Activated T-cell treated with anti-CD3 and anti-CD28 coated beads for 24 hours (primary cell): ENCODE results near the gene PTPN14.
A peak's percentile ranks its signal among the peaks of the same experiment; 100 is the strongest.

Experiments
- DNase-seq: peaks from one replicate; pipeline ENCODE4 v3.0.0-alpha.2; 2020; ENCODE audit warnings: low read depth

The PTPN14 gene

DNA sequence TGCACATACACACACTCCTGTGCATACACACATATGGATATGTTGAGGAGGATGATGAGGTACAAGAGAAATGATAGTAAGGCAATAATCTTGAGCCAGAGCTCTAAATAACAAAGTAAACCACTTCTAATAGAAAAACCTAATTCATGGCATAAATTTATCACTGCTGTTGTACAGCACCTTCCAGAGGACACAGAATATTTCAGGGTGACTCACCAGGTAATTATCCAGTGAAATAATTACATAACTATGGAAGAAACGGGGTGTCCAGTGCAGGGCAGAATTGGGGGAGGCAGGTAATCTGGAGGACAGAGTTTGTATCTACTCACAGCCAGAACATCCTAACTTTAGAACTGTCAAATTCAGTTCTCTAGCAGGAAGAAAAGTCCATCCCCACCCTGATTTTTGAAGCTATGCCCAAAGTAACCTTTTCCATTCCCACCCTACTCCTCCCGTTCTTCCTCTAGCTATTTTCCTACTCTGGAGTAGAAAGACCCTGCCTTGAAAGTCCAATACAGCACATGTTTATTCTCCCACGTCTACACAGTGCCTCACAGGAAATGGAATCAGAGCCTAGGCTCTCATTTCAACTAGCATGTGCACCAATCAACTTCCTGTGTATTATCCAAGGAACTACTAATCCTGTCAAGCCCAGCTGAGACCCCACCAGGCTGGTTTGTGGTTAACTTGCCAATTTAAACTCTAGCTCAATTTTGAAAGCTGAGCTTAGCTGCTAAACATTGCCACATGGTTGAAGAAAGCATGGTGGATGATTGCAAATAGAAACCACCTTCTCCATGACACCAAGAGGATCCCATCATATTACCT is 96.6 kb downstream of the PTPN14 start:
- DNase-seq: no peak

DNA sequence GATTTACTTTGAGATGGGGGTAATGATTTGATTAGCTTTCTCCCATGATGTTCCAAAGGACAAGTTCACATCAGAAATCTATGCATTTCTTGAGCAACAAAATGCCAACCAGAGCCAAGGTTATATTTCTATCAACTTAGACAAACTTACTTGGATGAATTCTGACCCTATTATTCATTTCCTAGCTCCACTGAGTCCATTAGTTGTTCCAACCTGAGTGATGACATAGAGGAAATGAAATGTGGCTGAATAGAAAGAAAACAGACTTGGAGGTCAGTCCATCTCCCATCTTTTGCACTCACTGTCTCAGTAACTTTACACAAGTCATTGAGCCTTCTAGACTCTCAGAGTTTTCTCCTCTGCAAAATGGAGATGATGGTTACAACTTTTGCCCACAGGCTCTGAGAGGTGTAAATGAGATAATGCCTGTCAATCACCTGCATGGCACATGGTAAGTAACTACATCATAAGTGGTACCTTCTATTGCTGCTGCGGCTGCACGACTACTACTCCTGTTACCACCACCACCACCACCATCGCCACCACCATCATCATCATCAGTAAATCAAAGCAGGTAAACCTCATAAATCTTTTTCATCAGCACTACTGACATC is 98.2 kb downstream of the PTPN14 start:
- DNase-seq: no peak

DNA sequence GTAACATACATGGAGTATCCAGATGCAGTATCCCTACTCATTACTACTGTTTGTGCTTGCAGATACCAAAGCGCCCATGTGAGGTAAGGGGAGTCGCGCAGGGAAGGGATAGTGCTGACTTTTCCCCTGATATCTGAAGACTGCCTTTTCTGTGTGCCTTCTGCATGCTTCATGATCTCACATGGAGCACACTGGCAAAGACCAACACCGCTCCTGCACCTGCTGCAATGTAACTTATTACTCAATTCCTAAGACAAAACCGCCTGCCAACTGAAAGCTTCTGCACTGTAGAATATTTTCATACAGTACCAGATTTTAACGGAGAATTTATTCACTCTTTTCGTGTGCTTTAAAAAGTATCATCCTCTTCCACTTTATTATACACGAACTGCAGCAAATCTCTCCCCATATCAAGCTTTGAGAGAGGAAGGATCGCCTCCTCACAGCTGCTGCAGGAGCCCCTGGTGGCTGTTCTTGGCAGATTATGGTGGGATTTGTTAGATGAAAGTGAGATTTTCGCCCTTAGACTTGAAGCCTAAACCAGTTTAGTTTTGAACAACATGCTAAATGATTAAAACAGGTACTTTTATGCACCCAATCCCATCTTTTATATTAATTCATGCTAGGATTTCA is 99.1 kb downstream of the PTPN14 start:
- no peak for DNase-seq

DNA sequence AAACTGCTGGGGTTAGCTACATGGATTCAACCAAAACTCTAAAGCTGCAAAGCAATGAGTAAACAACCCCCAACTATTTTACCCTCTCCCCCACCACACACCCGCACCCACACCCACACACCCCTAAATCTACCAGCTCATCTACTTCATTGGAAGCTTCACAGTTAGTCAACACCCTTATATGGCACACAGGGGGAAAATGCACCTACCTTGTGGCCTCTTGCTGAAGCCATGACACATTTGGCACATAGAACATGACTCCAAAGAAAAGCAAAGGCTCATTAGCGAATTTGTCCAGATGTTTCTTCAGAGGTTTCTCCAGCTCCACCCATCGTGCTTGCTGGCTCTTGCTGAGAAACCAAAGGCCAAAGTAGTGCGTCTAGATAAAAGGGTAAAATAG is 99.8 kb downstream of the PTPN14 start:
- DNase-seq: peak; percentile 20

DNA sequence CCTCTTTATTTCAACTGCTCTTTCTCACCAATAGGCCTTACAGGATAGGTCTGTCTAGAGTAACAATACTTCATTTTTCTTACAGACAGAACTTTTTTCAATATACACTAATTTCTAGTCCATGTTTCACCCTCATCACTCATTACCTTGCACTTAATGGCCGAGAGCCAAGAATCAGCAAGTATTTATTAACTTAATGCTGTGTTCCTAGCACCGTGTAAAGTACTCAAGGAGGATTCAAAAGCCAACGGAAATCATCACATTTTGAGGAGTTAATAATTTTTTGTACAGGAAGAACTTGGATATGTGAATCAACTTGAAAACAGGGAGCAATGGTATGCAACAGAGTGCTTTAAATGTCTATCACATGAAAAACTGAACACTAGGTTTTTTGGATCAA is 102.0 kb downstream of the PTPN14 start:
- no peak for DNase-seq

DNA sequence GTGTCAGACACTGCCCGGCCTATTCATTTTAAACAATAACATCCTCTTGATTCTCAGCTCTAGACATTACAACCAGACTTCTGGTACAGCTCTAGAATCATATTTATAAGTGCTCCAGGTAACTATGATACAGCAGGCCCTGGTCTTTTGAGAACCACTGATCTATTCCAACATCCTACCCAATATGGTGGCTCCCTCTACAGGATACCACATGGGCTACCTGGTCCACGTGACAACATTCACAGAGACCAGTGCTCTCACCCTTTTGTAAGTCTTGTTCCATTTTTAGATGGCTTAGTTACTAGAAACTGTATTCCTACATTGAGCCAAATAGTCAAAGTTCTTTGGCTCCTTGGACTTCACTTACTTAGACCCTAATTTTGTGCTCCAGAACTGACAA is 102.9 kb downstream of the PTPN14 start:
- no peak for DNase-seq

DNA sequence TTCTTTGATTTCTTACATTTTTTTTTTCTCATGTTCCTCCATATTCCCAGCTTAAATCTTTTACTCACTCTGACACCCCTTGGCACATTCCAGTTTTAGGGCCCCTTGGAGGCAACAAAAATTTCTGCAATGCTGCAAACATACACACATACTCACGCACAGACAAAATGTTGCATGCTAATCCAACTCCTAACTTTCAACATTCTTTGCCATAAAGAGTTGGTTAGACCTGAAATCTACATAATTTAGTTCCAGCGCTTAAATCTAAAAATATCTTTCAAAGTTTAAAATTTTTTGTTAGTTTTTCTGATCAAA is 103.9 kb downstream of the PTPN14 start:
- no peak for DNase-seq

DNA sequence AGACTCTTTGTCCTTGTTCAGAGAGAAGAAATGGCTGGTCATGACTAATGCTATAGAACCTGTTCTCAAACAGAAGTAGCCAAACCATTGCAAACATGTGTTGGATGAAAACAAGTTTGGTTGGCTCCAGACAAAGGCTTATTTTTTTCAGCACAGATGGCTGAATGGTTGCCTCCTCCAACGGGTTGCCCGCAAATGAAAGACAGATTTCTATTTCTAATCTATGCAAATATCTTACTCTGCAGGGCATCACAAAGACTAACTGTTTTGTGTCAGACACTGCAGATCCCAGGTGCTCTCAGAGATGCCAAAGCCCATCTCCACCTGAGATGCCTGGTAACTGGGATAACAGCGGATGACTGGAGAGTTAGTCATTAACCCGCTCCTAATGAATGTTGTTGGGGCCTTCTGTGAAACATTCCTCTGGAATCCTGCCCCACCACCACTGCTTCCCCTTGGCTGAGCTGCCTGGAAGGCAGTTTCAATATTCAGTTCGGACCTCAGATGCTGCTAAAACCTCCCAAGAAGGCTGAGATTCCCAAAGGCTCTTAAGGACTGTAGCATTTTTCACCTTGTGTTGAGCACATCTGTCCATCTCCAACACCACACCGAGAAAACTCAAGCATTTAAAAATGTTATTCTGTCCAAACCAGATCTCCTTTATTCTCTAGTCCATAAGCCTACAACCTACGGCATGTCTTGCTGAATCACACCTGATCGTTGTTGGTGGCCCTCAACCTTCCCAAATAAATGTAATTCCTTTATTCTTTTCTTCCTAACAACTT is 104.4 kb downstream of the PTPN14 start:
- DNase-seq: no peak

DNA sequence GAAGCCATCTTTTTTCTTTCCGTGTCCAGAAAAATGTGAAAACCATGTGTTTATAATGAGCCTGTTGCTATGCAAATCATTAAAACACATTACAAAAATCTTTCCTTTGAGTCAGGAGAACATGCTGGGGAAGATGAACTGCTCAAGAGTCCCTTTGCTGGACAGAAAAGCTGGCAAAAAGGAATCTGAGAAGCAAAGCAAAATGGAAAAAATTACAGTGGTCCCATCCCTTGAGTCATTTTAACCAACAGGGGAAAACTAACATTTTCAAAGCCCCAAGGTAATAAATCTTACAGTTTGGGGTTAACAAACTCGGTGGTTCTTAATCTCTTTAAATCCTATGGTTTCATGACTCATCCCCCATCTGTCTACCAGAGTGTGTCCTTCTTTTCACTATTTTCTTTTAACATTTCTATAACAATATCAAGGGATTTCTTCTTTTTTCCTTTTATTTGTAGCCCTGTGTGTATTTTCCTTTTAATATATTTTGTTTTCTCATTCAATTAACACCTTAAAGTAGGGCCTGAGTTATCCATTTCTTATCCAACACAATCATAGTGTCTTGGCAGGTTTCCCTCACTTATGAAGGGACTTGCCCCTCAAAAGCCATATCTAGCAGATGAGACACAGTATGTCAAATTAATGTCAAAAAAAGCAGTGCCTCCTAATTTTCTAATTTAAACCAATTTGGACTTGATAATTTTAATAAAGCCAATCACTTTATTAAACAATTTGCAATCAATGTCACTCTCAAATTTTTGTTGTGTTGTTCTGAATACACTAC is 105.4 kb downstream of the PTPN14 start:
- no peak for DNase-seq

DNA sequence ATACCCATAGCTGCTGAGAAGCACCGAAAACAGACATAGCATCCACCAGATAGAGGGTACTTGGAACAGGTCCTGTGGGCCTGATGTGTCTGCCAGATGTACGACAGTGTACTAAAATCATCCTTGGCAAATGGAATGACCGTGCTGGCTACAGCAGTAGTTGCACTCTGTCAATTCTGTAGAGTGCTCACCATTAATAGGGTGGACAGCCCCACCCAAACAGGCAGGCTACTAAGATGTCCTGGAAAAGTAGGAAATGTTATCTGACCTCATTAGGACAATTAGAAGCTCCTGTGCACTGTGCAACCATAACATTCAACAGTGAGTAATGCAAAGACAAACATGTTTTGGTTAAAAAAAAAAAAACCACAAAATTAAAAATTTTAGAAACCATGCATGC is 106.2 kb downstream of the PTPN14 start:
- DNase-seq: no peak

DNA sequence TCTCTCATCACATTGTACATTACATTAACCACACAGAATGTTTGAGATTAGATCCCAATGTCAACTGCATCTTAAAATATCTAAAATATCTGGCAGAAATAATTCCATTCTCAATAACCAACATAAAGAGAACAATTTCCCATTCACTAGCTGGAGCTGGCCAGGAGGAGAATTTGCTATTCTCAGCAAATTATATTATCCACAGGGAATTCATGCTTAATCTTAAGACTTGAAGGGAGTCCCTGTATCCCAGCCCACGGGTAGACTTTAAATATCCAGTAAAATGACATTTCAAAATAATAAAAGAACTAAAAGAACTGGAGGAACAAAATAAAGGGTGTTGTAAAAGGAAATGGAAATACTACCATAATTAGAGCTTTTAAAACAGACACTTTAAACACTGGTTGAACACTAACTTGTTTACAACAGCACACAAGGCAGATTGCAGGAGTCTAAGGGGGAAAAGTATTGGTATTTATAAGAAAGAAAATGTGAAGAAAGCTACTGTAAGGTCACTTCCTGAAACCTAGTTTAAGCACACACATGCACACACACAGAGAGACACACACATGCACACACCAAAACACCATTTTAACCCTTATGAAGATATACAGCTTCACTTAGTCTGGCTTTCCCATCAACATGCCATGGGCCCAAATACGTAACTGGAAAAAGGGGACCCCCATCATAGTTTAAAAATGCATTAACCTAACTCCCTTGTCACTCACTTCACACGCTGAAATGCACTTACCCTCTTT is 107.0 kb downstream of the PTPN14 start:
- no peak for DNase-seq

DNA sequence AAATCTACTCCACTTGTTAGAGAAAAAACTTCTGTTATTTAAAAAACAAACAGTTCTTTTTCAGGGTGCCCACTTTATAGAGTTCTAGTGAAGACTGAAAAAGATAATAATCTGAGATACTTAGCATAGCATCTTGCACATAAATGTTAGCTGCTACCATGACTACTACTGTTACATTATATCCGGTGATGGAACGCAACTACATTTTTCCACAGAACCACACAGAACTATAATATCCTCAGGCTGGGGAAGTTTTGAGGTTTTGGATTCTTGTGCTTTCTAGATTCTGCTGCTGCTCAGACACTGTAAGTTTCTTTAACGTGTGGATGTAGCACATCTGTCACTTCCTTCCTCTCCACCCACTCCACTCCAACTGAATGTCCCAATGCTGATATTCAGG is 110.3 kb downstream of the PTPN14 start:
- no peak for DNase-seq

DNA sequence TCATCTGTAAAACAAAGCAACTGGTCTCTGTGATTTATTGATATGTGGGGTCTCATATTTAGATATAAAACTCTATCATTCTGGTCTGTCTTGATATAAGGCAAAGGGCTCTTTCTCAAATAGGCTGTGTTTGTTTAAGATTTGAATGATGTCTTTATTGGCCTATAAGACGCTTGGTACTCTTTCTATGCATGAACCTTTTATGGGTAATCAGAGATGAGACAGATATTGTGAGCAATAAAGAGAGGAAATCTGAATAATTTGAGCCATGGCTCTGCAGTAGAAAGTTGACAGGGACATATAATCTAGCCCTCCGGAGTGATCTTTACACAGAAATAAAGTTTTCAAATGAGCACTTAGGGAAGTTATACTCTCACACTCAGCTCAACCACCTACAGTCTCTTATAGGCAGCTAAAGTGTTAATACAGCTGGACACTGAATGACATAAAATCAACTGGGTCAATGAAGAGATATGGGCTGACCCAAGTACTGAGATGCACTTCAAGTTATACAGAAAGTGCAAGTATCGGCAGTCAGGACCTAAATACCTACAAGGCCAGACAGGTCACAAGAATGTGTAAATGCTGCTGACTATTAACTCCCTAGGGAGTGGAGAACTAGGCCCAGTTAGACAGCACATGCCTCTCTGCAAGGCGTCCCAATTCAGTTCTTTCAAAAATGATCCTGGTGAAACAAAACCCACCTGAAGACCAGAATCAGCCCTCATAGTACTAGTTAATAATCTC is 111.0 kb downstream of the PTPN14 start:
- no peak for DNase-seq

DNA sequence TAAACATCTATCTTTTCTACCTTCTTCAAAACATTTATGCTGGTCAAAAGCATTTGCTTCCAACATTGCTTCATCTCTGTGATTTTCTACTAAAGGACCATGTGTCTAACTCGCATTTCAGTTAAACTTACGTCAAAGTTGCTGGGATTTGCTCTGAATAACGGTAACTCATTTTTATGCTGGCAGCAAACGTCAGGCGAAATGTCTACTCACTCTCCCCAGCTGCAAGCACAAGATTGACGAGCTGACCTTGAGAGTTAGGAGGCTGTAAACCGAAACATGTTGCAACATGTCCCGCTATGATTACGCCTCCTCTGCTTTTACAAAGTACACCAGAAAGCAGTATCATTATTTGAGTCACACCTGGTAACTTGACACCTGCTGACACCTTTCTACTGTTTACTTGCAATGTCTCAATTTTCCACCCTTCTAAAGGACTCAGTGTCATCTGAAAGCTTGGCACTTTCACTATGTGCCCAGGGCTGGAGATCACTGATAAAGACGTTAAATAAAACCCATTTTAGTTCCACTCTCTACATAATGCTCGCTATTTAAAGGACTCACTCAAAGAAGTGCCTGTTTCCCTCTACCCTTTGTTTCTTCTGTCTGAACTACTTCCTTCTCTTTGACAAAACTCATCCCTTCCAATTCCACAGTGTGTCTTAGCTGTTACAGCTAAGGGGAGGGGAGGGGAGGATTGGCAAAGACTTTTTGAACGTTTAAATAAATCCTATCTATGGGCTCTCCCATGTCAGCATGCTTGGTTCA is 111.9 kb downstream of the PTPN14 start:
- peak; percentile 16 for DNase-seq

DNA sequence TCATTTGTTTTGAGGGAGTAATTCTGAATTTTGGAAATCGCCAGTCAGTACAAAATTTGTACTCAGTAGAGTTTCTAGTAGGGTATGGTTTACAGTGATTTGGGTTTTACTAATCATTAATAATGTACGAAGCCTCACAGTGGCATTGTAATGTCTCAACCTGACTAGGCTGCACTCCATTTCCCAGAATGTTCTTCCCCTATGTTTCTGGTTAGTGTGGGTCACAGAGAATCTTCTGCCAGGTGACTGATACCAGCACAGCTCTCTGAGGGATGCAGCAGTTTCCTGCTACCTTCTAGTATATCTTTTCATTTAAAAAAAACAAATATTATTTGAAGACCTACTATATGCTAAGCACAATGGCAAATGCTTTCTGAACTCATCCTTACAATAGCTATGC is 112.9 kb downstream of the PTPN14 start:
- DNase-seq: no peak

DNA sequence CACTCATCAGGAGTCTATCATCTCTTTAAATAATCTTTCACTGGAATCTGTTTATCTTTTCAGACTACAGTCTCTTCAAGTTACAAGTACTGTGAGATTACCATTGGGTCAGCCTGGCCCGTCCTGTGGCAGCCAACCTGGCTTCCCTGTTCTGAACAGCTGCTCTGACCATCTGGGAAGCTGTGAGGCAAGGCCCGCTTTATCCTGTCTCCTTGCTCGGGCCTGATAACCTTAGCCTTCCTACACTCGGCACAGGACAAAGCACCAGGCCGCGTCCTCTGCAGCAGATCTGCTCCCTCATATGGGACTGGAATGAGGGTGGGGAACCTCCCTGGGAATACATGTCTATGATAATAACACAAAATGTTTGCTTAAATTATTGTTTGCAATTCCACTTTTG is 113.3 kb downstream of the PTPN14 start:
- no peak for DNase-seq

DNA sequence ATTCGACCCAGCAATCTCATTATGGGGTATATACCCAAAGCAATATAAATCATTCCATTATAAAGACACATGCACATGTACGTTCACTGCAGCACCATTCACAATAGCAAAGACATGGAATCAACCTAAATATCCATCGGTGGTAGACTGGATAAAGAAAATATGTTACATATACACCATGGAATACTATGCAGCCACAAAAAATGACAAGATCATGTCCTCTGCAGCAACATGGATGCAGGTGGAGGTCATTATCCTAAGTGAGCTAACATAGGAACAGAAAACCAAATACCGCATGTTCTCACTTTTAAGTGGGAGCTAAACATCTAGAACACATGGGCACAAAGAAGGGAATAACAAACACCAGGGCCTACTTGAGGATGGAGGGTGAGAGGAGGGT is 115.5 kb downstream of the PTPN14 start:
- DNase-seq: no peak

DNA sequence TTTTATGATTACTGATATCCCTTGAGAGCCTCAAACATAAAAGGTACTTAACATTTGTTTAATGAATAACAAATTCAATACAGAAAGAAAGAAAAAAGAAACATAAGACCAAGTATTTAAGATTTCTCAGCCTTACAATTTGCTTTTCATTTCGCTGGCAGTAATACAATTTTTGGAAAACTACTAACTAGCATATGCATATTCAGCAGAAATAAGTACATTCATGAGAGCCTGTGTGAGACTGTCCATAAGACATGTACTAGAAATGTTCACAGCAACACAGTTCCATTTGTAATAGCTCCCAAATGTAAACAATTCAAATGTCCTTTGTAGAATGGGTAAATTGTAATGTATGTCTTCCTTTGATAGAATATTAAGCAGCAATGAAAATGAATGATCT is 119.2 kb downstream of the PTPN14 start:
- no peak for DNase-seq

DNA sequence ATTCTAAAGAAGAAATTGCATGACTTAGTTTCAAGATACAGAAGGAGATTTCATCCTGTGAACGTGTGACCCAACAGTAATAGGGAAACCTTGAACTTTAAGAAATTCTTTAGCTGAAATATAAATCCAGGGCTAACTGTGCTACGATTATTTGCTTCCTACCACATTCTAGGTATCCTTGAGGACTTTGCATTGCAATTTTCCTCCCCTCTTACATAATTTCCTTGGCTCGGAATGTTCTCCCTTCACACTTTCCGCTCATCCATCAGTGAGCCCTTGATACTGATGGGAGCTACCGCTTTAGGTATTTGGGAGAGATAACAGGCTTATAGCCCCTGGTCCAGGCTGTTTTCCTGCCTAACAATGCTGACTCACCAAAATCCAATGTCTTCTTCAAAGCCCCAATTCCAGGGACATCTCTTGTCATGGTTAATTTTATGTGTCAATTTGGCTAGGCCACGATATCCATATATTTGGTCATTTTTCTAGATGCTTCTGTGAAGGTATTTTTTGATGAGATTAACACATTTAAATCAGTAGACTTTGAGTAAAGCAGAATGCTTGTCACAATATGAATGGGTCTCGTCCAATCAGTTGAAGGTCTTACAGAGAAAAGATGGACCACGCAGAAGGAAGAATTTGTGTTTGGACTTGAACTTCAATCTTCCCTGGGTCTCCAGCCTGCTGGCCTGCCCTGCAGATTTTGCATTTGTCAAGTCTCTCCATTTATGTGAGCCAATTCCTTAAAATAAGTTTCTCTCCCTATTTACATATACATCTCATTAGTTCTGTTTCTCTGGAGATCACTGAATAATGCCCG is 121.2 kb downstream of the PTPN14 start:
- DNase-seq: no peak
